RWPE2 (cell line): ENCODE results near the gene DPF3.

Experiments used
- ATAC-seq: fragments of 200-7000 bp; cut with Tn5 transposase; 3 replicates; pipeline ENCODE4 v1.9.1; 2021; ENCODE audit warnings: low read depth
- DNase-seq: peaks from one replicate; pipeline ENCODE4 v3.0.0-alpha.2; 2020; ENCODE audit warnings: low spot score
- H3K27ac ChIP-seq: fragments of 450-650 bp; 2 replicates; pipeline ENCODE4 v1.5.1; 2017; ENCODE audit warnings: mild to moderate bottlenecking; ENCODE audit not compliant: poor library complexity, severe bottlenecking
- H3K27me3 ChIP-seq: fragments of 250-450 bp; sonication (Bioruptor Pico); 2 replicates; pipeline ENCODE4 v1.5.1; 2021; ENCODE audit warnings: mild to moderate bottlenecking, moderate library complexity; ENCODE audit not compliant: insufficient read depth, poor library complexity, severe bottlenecking
- H3K36me3 ChIP-seq: fragments of 250-450 bp; sonication (Bioruptor Pico); 2 replicates; pipeline ENCODE4 v1.5.1; 2020; ENCODE audit warnings: low read depth, mild to moderate bottlenecking, moderate library complexity
- H3K4me1 ChIP-seq: fragments of 250-450 bp; sonication (Bioruptor Pico); 2 replicates; pipeline ENCODE4 v1.5.1; 2021; ENCODE audit warnings: mild to moderate bottlenecking, moderate library complexity; ENCODE audit not compliant: insufficient read depth, poor library complexity, severe bottlenecking
- H3K4me3 ChIP-seq: fragments of 250-450 bp; sonication (Bioruptor Pico); 2 replicates; pipeline ENCODE4 v1.5.1; 2021; ENCODE audit warnings: mild to moderate bottlenecking, moderate library complexity; ENCODE audit not compliant: severe bottlenecking
- H3K9me3 ChIP-seq: fragments of 250-450 bp; sonication (Bioruptor Pico); 2 replicates; pipeline ENCODE4 v1.5.1; 2021; ENCODE audit warnings: mild to moderate bottlenecking, moderate library complexity; ENCODE audit not compliant: severe bottlenecking
- TF ChIP-seq, protein P1 (sequence below): fragments of 450-650 bp; IDR thresholded peaks from one replicate; pipeline ENCODE4 v1.5.1; 2017; ENCODE audit warnings: mild to moderate bottlenecking, moderate library complexity; ENCODE audit not compliant: poor library complexity, severe bottlenecking

Gene DPF3

DNA sequence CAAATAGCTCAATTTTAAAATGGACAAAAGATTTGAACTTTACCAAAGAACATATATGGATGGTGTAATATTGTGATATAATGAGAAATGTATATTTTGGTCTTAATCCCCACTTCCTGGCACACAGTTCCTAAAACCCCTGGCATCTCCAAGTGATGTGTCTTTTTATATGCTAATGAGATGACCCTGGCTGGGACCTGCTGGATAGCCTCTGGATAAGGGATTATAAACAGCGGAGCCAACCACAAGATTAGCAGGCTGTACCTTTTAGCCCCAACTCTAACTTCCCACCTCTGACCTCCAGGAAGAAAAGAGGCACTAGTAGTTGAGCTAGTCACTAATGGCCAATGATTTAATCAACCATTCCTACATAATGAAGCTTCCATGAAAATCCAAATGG is 130.0 kb downstream of the DPF3 start:
- no peaks in the 10 kb centered on the region for H3K36me3 ChIP-seq
- no peak for DNase-seq
- TF ChIP-seq, protein P1, sequence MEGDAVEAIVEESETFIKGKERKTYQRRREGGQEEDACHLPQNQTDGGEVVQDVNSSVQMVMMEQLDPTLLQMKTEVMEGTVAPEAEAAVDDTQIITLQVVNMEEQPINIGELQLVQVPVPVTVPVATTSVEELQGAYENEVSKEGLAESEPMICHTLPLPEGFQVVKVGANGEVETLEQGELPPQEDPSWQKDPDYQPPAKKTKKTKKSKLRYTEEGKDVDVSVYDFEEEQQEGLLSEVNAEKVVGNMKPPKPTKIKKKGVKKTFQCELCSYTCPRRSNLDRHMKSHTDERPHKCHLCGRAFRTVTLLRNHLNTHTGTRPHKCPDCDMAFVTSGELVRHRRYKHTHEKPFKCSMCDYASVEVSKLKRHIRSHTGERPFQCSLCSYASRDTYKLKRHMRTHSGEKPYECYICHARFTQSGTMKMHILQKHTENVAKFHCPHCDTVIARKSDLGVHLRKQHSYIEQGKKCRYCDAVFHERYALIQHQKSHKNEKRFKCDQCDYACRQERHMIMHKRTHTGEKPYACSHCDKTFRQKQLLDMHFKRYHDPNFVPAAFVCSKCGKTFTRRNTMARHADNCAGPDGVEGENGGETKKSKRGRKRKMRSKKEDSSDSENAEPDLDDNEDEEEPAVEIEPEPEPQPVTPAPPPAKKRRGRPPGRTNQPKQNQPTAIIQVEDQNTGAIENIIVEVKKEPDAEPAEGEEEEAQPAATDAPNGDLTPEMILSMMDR, result no peak

DNA sequence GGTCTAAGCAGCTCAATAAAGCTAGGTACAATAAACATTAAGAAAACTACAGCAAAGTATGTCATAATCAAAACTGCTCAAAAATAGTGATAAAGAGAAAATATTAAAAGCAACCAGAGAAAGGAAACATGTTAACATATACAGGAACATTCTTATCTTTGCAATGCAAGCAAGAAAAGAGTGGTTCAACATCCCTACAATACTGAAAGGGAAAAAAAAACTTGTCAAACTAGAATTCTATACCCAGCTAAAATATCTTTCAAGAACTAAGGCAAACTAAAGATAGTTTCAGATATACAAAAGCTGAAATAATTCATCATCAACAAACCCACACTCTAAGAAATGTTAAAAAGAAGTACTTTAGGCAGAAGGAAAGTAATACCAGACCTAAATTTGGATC is 134.2 kb downstream of the DPF3 start:
- Histone ChIP-seq H3K4me1 (no peaks in the 10 kb centered on the region), H3K27ac (no peak overlapping the region), H3K9me3 (peaks cover 27% of the 10 kb centered on the region), H3K27me3 (no peaks in the 10 kb centered on the region), H3K4me3 (no peak overlapping the region), H3K36me3 (no peaks in the 10 kb centered on the region)
- TF ChIP-seq, protein P1, result no peak
- ATAC-seq (no peak), DNase-seq (no peak)

More for the DNA sequence above, 130.0 kb downstream of the DPF3 start:
- Histone ChIP-seq H3K4me1 (no peaks in the 10 kb centered on the region), H3K27ac (no peak overlapping the region), H3K9me3 (peaks cover 25% of the 10 kb centered on the region), H3K4me3 (no peak overlapping the region), H3K27me3 (no peaks in the 10 kb centered on the region)
- no peak for ATAC-seq

DNA sequence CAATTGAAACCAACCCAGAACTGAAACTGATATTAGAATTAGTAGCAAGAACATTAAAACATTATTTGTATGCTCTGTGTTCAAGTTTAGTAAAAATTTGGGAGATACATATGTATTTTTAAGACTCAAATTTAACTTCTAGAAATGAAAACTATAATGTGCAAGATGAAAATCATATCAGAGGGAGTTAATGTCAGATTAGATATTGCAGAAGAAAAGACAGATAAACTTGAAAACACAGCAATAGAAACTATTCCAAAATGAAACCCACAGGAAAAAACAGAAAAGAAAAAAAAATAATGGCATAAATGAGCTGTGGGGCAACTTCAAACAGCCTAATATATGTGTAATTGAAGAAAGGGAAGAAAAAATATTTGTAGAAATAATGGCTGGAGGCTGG is 134.9 kb downstream of the DPF3 start:
- ATAC-seq, result no peak
- TF ChIP-seq, protein P1, result no peak
- no peak overlapping the region for H3K27ac ChIP-seq
- H3K4me1 ChIP-seq, result no peaks in the 10 kb centered on the region
- no peaks in the 10 kb centered on the region for H3K36me3 ChIP-seq
- no peak overlapping the region for H3K4me3 ChIP-seq
- H3K9me3 ChIP-seq, result peaks cover 27% of the 10 kb centered on the region
- no peak for DNase-seq
- H3K27me3 ChIP-seq, result no peaks in the 10 kb centered on the region

DNA sequence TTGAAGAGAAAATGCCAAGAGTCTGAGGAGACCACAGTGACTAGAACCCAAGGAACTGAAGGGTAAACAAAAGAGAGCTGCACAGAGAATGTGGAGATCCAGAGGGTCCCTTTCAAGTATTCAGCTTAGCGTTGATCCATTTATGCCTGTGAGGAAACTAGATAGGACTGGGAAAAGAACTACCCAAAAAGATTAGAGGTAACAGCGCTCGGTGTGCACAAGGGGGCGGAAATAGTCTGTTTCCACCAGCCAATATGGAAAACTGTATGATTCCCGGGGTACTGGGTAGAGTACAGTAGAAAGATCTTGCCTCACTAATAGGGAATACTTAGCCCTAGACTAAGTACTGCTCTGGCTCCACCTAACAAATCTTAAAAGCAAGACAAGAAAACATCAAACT is 135.5 kb downstream of the DPF3 start:
- TF ChIP-seq, protein P1, result no peak
- ATAC-seq, result no peak

DNA sequence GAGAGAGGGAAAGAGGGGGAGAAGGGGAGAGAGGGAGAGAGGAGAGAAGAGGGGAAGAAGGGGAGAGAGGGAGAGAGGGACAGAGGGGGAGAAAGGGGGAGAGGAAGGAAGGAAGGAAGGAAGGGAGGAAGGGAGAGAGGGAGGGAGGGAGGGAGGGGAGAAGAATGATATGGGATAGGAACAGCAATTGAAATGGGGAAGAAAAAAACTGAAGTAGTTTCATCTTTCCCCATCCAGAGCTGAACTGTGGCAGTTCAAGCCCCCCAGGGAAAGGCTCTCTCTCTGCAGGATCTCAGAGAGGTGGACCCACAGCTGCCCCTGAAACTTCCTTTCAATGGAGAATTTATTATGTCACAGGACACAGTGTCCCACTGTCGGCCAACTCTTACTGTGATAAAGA is 136.9 kb downstream of the DPF3 start:
- TF ChIP-seq, protein P1, result no peak
- Histone ChIP-seq H3K27ac (no peak overlapping the region), H3K4me1 (no peaks in the 10 kb centered on the region), H3K36me3 (no peaks in the 10 kb centered on the region), H3K27me3 (no peaks in the 10 kb centered on the region), H3K4me3 (no peak overlapping the region), H3K9me3 (peaks cover 27% of the 10 kb centered on the region)
- no peak for ATAC-seq
- DNase-seq, result no peak

More for the DNA sequence above, 135.5 kb downstream of the DPF3 start:
- no peak for DNase-seq
- H3K9me3 ChIP-seq, result peaks cover 27% of the 10 kb centered on the region
- H3K27me3 ChIP-seq, result no peaks in the 10 kb centered on the region
- H3K4me1 ChIP-seq, result no peaks in the 10 kb centered on the region
- H3K36me3 ChIP-seq, result no peaks in the 10 kb centered on the region
- no peak overlapping the region for H3K27ac ChIP-seq
- no peak overlapping the region for H3K4me3 ChIP-seq
